ENCODE data around the gene CNNM1.

- TF ChIP-seq CTCF (IDR thresholded peaks at IDR 0.05), result no peak
- no peak for TF ChIP-seq POLR2A (IDR thresholded peaks at IDR 0.05)
Observed at GRCh38 chr10:99432881-99433280, 103.7 kb downstream of the CNNM1 start.
